Upper lobe of left lung (tissue), 4 donors: ENCODE results near the gene PRAMEF12.

Source experiments
- CTCF ChIP-seq, 6 experiments: fragments of 450-650 bp in 4 of 6; fragments of 200-600 bp in 2 of 6; sonication (generic) in 2 of 6; IDR thresholded peaks; one replicate each; pipeline ENCODE4 v1.5.1; 2016 to 2019; ENCODE audit warnings: antibody characterized with exemption in 6 of 6
- EP300 ChIP-seq, 4 donors: sonication (generic); formaldehyde crosslinking; IDR thresholded peaks; one replicate each; pipeline ENCODE4 v1.5.1; 2017; ENCODE audit warnings: antibody characterized with exemption in 4 of 4, control low read depth in 2 of 4
- POLR2A ChIP-seq, 4 donors: fragments of 450-650 bp; IDR thresholded peaks; one replicate each; pipeline ENCODE4 v1.5.1; 2016 to 2017; ENCODE audit warnings: antibody characterized with exemption in 4 of 4, mild to moderate bottlenecking in 2 of 4

- no peak for TF ChIP-seq EP300 (IDR thresholded peaks at IDR 0.05)
- TF ChIP-seq POLR2A (IDR thresholded peaks at IDR 0.05), result no peak
- no peak for TF ChIP-seq CTCF (IDR thresholded peaks at IDR 0.05)
Measured at GRCh38 chr1:12769976-12770505, 3.5 kb upstream of the PRAMEF12 start.
